ENCODE measurements around the gene IGFBP3. TPM values are rescaled to one million over a fixed set of nuclear protein-coding genes. Genes with fewer than 3 reads are reported as not detected.

Gene IGFBP3
- total and polyA plus RNA-seq, 2 of the 13 experiments (the other 11 are each of a cell fraction or from before 2014, with no cell fraction given): 57.5 TPM; not detected in 1

GRCh38 chr7:45881759-45882464, 39.2 kb downstream of the IGFBP3 start (continued):
- peak; percentile 79 for TF ChIP-seq BCL3 (CRISPR knock-in tag; IDR thresholded peaks at IDR 0.05)
- peak; percentile 85; the same call in 1 of the 2 replicates for TF ChIP-seq ZBTB20 (CRISPR knock-in tag; IDR thresholded peaks at IDR 0.05; ENCODE audit: borderline replicate concordance, low read depth)
- TF ChIP-seq CCDC6 (CRISPR knock-in tag; IDR thresholded peaks at IDR 0.05): peak; percentile 90
- TF ChIP-seq GABPB1 (CRISPR knock-in tag; IDR thresholded peaks at IDR 0.05): peak; percentile 68
- TF ChIP-seq ZSCAN9 (CRISPR knock-in tag; IDR thresholded peaks at IDR 0.05; ENCODE audit: borderline replicate concordance): peak; percentile 91
- TF ChIP-seq ZNF598 (CRISPR knock-in tag; IDR thresholded peaks at IDR 0.05; ENCODE audit: borderline replicate concordance): 0 out of 2 replicates have a peak, but pooled peaks have one; percentile 20
- TF ChIP-seq ZMAT5 (CRISPR knock-in tag; IDR thresholded peaks at IDR 0.05; ENCODE audit: borderline replicate concordance, low read depth): no peak
- no peak; the same call in 1 of the 2 replicates for TF ChIP-seq PAF1 (CRISPR knock-in tag; IDR thresholded peaks at IDR 0.05)
- TF ChIP-seq, protein P1, sequence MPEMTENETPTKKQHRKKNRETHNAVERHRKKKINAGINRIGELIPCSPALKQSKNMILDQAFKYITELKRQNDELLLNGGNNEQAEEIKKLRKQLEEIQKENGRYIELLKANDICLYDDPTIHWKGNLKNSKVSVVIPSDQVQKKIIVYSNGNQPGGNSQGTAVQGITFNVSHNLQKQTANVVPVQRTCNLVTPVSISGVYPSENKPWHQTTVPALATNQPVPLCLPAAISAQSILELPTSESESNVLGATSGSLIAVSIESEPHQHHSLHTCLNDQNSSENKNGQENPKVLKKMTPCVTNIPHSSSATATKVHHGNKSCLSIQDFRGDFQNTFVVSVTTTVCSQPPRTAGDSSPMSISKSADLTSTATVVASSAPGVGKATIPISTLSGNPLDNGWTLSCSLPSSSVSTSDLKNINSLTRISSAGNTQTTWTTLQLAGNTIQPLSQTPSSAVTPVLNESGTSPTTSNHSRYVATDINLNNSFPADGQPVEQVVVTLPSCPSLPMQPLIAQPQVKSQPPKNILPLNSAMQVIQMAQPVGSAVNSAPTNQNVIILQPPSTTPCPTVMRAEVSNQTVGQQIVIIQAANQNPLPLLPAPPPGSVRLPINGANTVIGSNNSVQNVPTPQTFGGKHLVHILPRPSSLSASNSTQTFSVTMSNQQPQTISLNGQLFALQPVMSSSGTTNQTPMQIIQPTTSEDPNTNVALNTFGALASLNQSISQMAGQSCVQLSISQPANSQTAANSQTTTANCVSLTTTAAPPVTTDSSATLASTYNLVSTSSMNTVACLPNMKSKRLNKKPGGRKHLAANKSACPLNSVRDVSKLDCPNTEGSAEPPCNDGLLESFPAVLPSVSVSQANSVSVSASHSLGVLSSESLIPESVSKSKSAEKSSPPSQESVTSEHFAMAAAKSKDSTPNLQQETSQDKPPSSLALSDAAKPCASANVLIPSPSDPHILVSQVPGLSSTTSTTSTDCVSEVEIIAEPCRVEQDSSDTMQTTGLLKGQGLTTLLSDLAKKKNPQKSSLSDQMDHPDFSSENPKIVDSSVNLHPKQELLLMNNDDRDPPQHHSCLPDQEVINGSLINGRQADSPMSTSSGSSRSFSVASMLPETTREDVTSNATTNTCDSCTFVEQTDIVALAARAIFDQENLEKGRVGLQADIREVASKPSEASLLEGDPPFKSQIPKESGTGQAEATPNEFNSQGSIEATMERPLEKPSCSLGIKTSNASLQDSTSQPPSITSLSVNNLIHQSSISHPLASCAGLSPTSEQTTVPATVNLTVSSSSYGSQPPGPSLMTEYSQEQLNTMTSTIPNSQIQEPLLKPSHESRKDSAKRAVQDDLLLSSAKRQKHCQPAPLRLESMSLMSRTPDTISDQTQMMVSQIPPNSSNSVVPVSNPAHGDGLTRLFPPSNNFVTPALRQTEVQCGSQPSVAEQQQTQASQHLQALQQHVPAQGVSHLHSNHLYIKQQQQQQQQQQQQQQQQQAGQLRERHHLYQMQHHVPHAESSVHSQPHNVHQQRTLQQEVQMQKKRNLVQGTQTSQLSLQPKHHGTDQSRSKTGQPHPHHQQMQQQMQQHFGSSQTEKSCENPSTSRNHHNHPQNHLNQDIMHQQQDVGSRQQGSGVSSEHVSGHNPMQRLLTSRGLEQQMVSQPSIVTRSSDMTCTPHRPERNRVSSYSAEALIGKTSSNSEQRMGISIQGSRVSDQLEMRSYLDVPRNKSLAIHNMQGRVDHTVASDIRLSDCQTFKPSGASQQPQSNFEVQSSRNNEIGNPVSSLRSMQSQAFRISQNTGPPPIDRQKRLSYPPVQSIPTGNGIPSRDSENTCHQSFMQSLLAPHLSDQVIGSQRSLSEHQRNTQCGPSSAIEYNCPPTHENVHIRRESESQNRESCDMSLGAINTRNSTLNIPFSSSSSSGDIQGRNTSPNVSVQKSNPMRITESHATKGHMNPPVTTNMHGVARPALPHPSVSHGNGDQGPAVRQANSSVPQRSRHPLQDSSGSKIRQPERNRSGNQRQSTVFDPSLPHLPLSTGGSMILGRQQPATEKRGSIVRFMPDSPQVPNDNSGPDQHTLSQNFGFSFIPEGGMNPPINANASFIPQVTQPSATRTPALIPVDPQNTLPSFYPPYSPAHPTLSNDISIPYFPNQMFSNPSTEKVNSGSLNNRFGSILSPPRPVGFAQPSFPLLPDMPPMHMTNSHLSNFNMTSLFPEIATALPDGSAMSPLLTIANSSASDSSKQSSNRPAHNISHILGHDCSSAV (CRISPR knock-in tag; IDR thresholded peaks at IDR 0.05; ENCODE audit: borderline replicate concordance): no peak
- TF ChIP-seq U2AF1 (optimal IDR thresholded peaks at IDR 0.05; ENCODE audit: low read depth, low read length): no peak
- TF ChIP-seq KAT2B (IDR thresholded peaks at IDR 0.05; ENCODE audit: borderline replicate concordance, low read depth, low read length): no peak
- TF ChIP-seq SMARCE1 (IDR thresholded peaks at IDR 0.05; ENCODE audit: borderline replicate concordance): no peak
- TF ChIP-seq ZNF235 (CRISPR knock-in tag; IDR thresholded peaks at IDR 0.05; ENCODE audit: borderline replicate concordance): no peak
- peak; percentile 51; the same call in 1 of the 2 replicates for TF ChIP-seq ZBTB21 (CRISPR knock-in tag; IDR thresholded peaks at IDR 0.05)
- no peak for TF ChIP-seq ZNF615 (CRISPR knock-in tag; IDR thresholded peaks at IDR 0.05; ENCODE audit: borderline replicate concordance)
- TF ChIP-seq ZBTB25 (CRISPR knock-in tag; IDR thresholded peaks at IDR 0.05): peak; percentile 91
- TF ChIP-seq SPEN (CRISPR knock-in tag; IDR thresholded peaks at IDR 0.05; ENCODE audit: low read depth): peak; percentile 87; the same call in 1 of the 2 replicates
- TF ChIP-seq ZNF17 (CRISPR knock-in tag; IDR thresholded peaks at IDR 0.05): no peak
- TF ChIP-seq ZNF260 (CRISPR knock-in tag; IDR thresholded peaks at IDR 0.05; ENCODE audit: borderline replicate concordance, low read depth): no peak

Data from HepG2 (cell line).